PC-3 (cell line): Measurements from ENCODE around the gene CRYGS.

Source experiments
- CTCF ChIP-seq: fragments of 300-600 bp; sonication (generic); conservative IDR thresholded peaks from 2 replicates; pipeline ENCODE4 v1.5.1; 2017; ENCODE audit warnings: antibody characterized with exemption, low read depth, mild to moderate bottlenecking, low read length
- EZH2 ChIP-seq: fragments of 300-600 bp; sonication (generic); IDR thresholded peaks from one replicate; pipeline ENCODE4 v1.6.1; 2017; ENCODE audit warnings: antibody characterized with exemption, mild to moderate bottlenecking, low read length; ENCODE audit not compliant: unreplicated experiment
- EZH2phosphoT487 ChIP-seq: fragments of 300-600 bp; sonication (generic); IDR thresholded peaks from 2 replicates; pipeline ENCODE4 v1.6.1; 2018; ENCODE audit warnings: mild to moderate bottlenecking, antibody characterized with exemption, low read length, borderline replicate concordance

GRCh38 chr3:186567072-186567921 is 23.1 kb upstream of the CRYGS start, which contains the start of gene TBCCD1:
- TF ChIP-seq CTCF (no peak), EZH2phosphoT487 (peak; percentile 30; the same call in 1 of the 2 replicates), EZH2 (no peak)
